Measurements from ENCODE around the gene MARK2.

Gene MARK2

DNA sequence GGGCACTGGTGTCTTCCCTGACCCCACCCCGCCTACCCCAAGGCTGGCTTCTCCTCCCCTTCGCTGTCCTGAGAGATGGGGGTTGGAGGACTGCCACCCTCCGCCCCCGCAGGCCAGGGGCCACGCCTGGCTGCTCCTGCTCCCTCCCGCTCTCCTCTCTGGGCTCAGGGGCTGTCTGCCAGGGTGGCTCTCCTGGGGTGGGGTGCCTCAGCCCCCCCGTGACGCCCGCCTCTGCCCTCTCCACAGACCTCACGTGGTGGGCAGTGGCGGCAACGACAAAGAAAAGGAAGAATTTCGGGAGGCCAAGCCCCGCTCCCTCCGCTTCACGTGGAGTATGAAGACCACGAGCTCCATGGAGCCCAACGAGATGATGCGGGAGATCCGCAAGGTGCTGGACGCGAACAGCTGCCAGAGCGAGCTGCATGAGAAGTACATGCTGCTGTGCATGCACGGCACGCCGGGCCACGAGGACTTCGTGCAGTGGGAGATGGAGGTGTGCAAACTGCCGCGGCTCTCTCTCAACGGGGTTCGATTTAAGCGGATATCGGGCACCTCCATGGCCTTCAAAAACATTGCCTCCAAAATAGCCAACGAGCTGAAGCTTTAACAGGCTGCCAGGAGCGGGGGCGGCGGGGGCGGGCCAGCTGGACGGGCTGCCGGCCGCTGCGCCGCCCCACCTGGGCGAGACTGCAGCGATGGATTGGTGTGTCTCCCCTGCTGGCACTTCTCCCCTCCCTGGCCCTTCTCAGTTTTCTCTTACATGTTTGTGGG, 69.9 kb downstream of the MARK2 start:
- TF ChIP-seq, protein P1, sequence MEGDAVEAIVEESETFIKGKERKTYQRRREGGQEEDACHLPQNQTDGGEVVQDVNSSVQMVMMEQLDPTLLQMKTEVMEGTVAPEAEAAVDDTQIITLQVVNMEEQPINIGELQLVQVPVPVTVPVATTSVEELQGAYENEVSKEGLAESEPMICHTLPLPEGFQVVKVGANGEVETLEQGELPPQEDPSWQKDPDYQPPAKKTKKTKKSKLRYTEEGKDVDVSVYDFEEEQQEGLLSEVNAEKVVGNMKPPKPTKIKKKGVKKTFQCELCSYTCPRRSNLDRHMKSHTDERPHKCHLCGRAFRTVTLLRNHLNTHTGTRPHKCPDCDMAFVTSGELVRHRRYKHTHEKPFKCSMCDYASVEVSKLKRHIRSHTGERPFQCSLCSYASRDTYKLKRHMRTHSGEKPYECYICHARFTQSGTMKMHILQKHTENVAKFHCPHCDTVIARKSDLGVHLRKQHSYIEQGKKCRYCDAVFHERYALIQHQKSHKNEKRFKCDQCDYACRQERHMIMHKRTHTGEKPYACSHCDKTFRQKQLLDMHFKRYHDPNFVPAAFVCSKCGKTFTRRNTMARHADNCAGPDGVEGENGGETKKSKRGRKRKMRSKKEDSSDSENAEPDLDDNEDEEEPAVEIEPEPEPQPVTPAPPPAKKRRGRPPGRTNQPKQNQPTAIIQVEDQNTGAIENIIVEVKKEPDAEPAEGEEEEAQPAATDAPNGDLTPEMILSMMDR (IDR thresholded peaks at IDR 0.05; ENCODE audit: low read depth, low read length), result no peak
- no peak overlapping the region for H3K4me3 ChIP-seq (ENCODE audit: low read depth, low read length)

DNA sequence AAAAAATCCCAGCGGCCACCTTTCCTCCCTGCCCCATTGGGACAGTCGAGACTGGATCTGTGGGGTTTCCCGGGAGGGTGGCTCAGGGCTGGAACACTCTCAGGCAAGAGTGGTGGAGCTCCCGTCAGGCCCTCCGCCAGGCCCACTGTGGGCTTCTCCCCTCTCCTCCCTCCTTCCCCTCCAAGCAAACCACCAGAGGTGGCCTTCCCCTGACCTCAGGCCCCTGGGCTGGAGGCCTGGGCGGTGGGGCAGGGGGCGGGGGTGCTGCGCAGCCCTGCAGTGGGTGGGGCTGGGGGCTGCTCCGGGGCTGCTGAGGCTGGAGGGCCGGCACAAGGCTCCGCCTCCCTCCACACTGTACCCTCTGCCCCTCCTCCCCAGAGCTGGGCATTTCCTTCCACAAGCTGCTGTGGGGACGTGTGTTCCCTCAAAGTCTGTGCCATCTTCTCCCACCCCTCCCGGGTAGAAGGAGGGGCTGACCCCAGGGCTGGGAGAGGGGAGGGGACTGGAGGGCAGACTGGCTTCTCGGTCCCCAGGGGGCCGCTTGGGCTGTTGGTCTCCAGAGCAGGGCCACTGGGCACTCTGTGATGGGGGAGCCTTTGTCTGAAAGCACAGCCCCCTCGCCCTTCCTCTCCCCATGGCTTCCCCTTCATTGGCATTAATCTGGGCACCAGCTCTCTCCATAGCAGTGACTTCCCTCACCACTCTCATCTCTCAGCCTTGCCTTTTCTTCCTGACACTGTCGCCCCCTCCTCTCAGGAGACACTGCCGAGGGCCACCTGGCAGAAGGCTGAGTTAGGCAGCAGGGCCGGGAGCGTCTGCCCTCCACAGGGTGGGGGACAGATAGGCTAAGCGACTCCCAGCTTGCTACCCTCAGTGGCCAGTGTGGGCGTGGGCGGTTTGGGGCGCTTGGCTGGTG, 70.9 kb downstream of the MARK2 start:
- TF ChIP-seq, protein P1 (IDR thresholded peaks at IDR 0.05; ENCODE audit: low read depth, low read length), result no peak
- H3K4me3 ChIP-seq (ENCODE audit: low read depth, low read length), result no peak overlapping the region

DNA sequence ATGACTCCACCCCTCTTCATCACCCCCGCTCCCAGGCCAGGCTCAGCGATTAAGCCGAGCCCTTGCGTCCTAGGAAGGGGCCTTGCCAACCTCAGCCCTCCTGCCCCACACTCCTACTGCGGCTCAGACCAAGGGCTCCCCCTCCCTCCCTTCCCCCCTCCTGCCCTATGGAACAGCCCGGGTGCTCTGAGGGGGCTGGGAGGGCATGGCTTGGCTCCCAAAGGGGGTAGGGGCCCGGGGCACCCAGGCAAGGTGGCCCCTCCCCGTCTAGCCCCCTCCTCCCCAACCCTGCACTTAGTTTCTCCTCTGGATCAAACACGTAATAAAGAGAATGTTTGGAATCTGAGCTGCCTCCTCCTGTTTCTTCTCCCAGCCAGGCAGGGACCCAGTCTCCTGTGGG, 71.8 kb downstream of the MARK2 start:
- TF ChIP-seq, protein P1 (IDR thresholded peaks at IDR 0.05; ENCODE audit: low read depth, low read length), result no peak

DNA sequence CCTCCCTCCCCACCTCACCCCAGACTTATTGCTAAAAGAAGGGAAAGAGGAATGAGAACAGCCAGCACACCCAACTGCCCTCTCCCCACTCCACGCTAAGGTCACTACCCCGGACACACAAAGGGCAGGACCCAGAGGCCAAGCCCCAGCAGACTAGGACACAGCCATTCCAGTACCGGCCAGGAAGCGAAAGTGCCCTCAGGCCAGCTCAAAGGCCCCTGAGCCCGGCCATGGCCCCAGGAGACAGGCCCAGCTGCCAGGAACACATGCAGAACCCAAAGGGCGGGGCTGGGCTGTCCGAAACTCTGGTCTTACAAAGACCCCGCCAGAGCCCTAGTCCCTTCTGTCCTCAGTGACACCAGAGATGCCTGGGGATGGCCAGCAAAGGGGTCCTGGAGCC, 72.5 kb downstream of the MARK2 start:
- TF ChIP-seq, protein P1 (IDR thresholded peaks at IDR 0.05; ENCODE audit: low read depth, low read length), result no peak

More for the DNA sequence above, 71.8 kb downstream of the MARK2 start:
- no peak overlapping the region for H3K4me3 ChIP-seq (ENCODE audit: low read depth, low read length)

DNA sequence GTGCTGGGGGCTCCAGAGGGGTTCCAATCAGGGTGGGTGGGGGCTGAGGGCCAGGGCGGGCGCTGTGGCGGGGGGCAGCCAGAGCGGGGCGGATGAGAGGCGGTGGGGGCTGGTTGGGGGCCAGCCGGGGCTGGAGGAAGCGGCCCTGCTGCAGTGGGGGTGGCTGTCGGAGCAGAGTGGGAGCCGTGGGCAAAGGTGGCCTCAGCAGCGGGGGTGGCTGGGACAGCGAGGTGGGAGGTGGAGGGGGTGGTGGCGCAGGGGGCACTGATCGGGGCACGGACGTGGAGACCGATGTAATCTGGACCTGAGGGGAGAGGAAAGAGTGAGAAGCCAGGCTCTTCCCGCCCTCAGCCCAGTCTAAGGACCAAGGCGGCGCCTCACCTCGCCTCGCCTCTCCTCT, 73.0 kb downstream of the MARK2 start:
- TF ChIP-seq, protein P1 (IDR thresholded peaks at IDR 0.05; ENCODE audit: low read depth, low read length), result no peak

More for the DNA sequence above, 72.5 kb downstream of the MARK2 start:
- H3K4me3 ChIP-seq (ENCODE audit: low read depth, low read length), result no peak overlapping the region

DNA sequence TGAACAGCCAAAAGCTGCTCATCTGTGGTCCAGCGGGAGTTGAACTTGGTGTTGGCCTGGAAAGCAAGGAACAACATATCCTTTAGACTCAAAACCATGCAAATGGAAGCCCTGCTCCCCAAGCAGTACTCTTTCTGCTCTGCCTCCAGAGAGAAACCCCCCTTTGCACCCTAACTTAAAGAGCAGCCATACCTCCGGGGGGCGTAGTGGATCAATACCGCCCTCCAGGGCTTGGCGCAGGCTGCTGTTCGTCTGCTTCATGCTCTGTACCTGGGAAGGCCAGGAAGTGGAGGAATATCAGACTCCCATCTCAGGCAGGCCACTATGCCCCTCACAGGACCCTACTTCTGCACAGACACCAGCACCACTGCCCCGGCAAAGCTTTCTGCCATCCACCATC, 73.8 kb downstream of the MARK2 start:
- no peak overlapping the region for H3K4me3 ChIP-seq (ENCODE audit: low read depth, low read length)
- TF ChIP-seq, protein P1 (IDR thresholded peaks at IDR 0.05; ENCODE audit: low read depth, low read length), result no peak

More for the DNA sequence above, 73.0 kb downstream of the MARK2 start:
- no peak overlapping the region for H3K4me3 ChIP-seq (ENCODE audit: low read depth, low read length)
